Skeletal muscle satellite cell (primary cell): ENCODE data around the gene NDUFB6. TPM values are rescaled to one million over a fixed set of nuclear protein-coding genes. Genes with fewer than 3 reads are reported as not detected.
"Not testable (repeated sequence)": the region's sequence is repeated elsewhere in the genome, so short reads cannot be mapped to it uniquely, and the experiment has no call there.

Experiments used
- H3K27me3 ChIP-seq: 2 replicates; pipeline ENCODE4 v1.7.0; 2013; ENCODE audit warnings: low read length; ENCODE audit not compliant: control insufficient read depth, insufficient read depth
- H3K36me3 ChIP-seq: 2 replicates; pipeline ENCODE4 v1.7.0; 2013; ENCODE audit warnings: mild to moderate bottlenecking, control low read depth, low read length; ENCODE audit not compliant: insufficient read depth
- H3K4me1 ChIP-seq: 2 replicates; pipeline ENCODE4 v1.7.0; 2013; ENCODE audit warnings: low read length; ENCODE audit not compliant: control insufficient read depth, insufficient read depth
- H3K4me2 ChIP-seq: 2 replicates; pipeline ENCODE4 v1.7.0; 2013; ENCODE audit warnings: mild to moderate bottlenecking, low read length
- H3K4me3 ChIP-seq: 2 replicates; pipeline ENCODE4 v1.7.0; 2013; ENCODE audit warnings: low read length
- H3K9ac ChIP-seq: 2 replicates; pipeline ENCODE4 v1.7.0; 2013; ENCODE audit warnings: mild to moderate bottlenecking, low read depth, low read length, moderate library complexity
- H3K9me3 ChIP-seq: replicated peaks from 2 replicates; pipeline ENCODE4 v1.7.0; 2013; ENCODE audit warnings: mild to moderate bottlenecking, control low read depth, low read length
- total RNA-seq: library from RNA; depleted of rRNA; stranded (reverse); fragments of >200 nt; gene quantifications from 2 replicates; pipeline ENCODE4 v1.2.3, GENCODE V29; 2012; rRNA removed

The NDUFB6 gene
- 46.5 and 52.2 TPM in 2 replicates for total RNA-seq

DNA sequence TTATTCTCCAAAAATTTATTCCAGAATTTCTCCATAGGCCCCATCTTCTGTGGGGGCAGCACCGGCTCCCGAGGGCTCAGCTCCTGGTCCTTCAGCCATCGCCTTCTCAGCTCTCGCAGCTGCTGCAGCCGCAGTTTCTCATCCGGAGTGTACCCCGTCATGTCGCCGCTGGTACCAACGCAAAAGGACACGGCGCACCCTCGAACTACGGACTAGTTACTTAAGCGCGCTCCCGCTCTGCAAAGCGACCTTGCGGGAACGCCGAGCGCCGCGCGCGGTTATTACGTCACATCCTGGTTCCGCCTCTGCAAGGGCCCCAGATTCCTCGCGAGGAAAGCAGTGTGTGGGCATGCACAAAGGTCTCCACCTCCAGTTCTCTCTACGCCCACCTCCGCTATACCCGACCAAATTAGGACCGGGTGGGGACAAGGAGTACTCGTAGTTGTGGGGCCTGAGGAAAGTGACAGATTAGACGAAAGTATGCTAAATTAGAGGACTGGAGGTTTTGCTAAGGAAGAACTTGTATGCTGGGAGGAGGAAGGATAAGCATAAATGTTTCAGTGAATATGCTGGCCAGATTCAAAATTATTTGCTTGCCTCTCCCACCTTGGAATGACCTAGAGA is at the start of gene NDUFB6:
TSS of gene NDUFB6 (minus strand) at position 260 of the 624 bp plus-strand sequence. CDS start at position 161, 99 bp downstream.
- peaks cover 16% of the 10 kb centered on the region for H3K4me1 ChIP-seq
- peak within 1 kb of the TSS; percentile 88 for H3K9ac ChIP-seq
- H3K36me3 ChIP-seq: peaks cover 4% of the 10 kb centered on the region
- no peaks in the 10 kb centered on the region for H3K27me3 ChIP-seq
- H3K4me2 ChIP-seq: peak within 1 kb of the TSS; percentile 92
- peak within 1 kb of the TSS; percentile 92 for H3K4me3 ChIP-seq
- H3K9me3 ChIP-seq: no peaks in the 10 kb centered on the region

GRCh38 chr9:32618261-32618660 is 45.3 kb upstream of the NDUFB6 start:
- Histone ChIP-seq H3K4me3 (no peak overlapping the region), H3K4me2 (no peak overlapping the region), H3K27me3 (peaks cover 10% of the 10 kb centered on the region), H3K9ac (no peak overlapping the region), H3K36me3 (no peaks in the 10 kb centered on the region), H3K4me1 (no peaks in the 10 kb centered on the region), H3K9me3 (no peaks in the 10 kb centered on the region)

DNA sequence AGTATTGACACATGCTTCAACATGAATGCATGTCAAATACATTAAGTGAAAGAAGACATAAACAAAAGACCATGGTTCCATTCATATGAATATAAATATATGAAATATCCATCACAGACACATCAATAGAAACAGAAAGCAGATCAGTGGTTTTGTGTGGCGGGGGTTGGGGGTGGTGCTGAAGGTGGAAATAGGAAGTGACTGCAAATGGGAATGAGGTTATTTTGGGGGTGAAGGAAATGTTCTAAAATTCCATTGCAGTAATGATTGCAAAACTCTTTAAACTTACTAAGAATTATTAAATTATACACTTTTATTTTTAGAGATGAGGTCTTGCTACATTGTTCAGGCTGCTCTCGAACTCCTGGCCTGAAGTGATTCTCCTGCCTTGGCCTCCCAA is 33.9 kb upstream of the NDUFB6 start:
- Histone ChIP-seq H3K27me3 (peaks cover 4% of the 10 kb centered on the region), H3K4me2 (no peak overlapping the region), H3K4me3 (no peak overlapping the region), H3K36me3 (no peaks in the 10 kb centered on the region), H3K9ac (no peak overlapping the region), H3K4me1 (no peaks in the 10 kb centered on the region), H3K9me3 (no peaks in the 10 kb centered on the region)

GRCh38 chr9:32603914-32604852 is 31.2 kb upstream of the NDUFB6 start:
- Histone ChIP-seq H3K4me3 (no peak overlapping the region), H3K9me3 (no peaks in the 10 kb centered on the region), H3K36me3 (no peaks in the 10 kb centered on the region), H3K9ac (no peak overlapping the region), H3K27me3 (peaks cover 19% of the 10 kb centered on the region), H3K4me2 (no peak overlapping the region), H3K4me1 (no peaks in the 10 kb centered on the region)

GRCh38 chr9:32599021-32599420 is 26.1 kb upstream of the NDUFB6 start:
- not testable (repeated sequence) for H3K9me3 ChIP-seq, H3K4me2 ChIP-seq, H3K36me3 ChIP-seq, H3K4me1 ChIP-seq, H3K9ac ChIP-seq, H3K4me3 ChIP-seq
- H3K27me3 ChIP-seq: peaks cover 22% of the 10 kb centered on the region

DNA sequence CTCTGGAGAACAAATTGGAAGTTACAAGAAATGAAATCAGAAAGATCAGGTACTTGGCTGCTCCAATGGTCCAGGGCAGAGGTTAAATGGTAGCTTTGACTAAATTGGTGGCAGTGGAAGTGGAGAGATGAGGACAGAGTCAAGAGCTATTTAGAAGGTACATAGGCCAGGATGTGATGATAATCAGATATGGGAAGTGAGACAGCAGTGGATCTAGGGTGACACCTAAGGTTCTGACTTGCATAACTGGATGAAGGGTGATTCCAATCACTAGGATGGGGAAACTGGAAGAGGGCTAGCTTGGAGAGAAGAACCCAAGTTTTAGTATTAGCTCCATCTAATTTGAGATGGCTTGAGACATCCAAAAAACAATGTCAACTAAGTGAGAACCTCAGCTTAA is 24.0 kb upstream of the NDUFB6 start:
- no peak overlapping the region for H3K4me3 ChIP-seq
- peaks cover 20% of the 10 kb centered on the region for H3K27me3 ChIP-seq
- no peak overlapping the region for H3K9ac ChIP-seq
- no peak overlapping the region for H3K4me2 ChIP-seq
- H3K4me1 ChIP-seq: no peaks in the 10 kb centered on the region
- H3K36me3 ChIP-seq: no peaks in the 10 kb centered on the region
- H3K9me3 ChIP-seq: no peaks in the 10 kb centered on the region

GRCh38 chr9:32596096-32596865 is 23.3 kb upstream of the NDUFB6 start:
- Histone ChIP-seq H3K9me3 (no peaks in the 10 kb centered on the region), H3K4me3 (no peak overlapping the region), H3K36me3 (no peaks in the 10 kb centered on the region), H3K4me1 (no peaks in the 10 kb centered on the region), H3K27me3 (peaks cover 15% of the 10 kb centered on the region), H3K4me2 (no peak overlapping the region), H3K9ac (no peak overlapping the region)

GRCh38 chr9:32590898-32591297 is 17.9 kb upstream of the NDUFB6 start:
- Histone ChIP-seq H3K27me3 (no peaks in the 10 kb centered on the region), H3K9ac (no peak overlapping the region), H3K4me2 (no peak overlapping the region)

DNA sequence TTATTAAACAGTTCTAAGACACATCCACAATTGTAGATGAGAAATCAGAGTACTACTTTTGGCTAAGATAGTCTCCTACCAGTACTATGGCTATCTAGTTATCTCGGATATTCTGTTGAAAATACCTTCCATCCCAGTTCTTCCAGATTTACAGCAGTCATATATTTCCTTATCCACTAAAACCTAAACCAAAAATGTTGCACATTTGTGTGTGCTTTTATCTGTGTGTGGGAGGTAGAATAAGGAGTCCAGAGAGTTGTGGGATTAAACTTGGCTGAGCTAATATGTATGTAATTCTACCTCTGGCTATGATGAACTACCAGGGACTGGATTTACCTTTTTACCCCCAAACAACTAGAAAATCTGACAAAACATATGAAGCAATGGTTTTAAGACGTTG is 17.5 kb upstream of the NDUFB6 start:
- Histone ChIP-seq H3K4me1 (no peaks in the 10 kb centered on the region), H3K27me3 (no peaks in the 10 kb centered on the region), H3K4me3 (no peak overlapping the region), H3K4me2 (no peak overlapping the region), H3K36me3 (no peaks in the 10 kb centered on the region), H3K9ac (no peak overlapping the region), H3K9me3 (no peaks in the 10 kb centered on the region)

More at GRCh38 chr9:32590898-32591297, 17.9 kb upstream of the NDUFB6 start:
- Histone ChIP-seq H3K4me3 (no peak overlapping the region), H3K4me1 (no peaks in the 10 kb centered on the region), H3K9me3 (no peaks in the 10 kb centered on the region), H3K36me3 (no peaks in the 10 kb centered on the region)

DNA sequence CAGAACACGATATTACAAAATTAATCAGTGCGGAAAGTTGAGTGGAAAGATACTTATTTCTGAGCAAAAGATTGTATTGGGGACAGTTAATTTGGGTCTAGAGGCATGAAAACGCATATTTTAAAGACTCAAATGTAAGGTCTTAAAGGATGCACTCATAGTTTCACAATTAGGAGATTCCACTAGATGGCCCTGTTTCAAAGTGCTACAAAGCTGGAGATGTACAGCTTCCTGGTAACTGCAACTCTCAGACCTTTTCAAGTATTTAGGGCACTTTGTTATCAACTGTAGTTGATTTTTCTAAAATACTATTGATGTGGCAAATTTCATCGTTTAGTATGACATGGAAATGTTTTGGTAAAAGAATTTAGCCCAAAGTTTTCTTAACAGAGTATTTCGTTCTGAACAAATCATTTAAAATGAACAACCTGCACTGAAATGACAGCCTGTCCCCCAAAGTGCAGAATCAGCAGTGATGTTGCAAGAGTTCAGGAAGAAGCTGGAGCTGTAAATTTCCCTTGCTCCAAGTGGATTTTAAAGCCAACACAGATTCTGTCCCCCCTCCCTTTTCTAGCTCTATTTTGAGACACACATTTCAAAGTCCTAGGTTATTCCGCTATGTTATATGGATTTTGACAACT is 16.2 kb upstream of the NDUFB6 start:
- H3K27me3 ChIP-seq: no peaks in the 10 kb centered on the region
- H3K9me3 ChIP-seq: no peaks in the 10 kb centered on the region
- H3K4me2 ChIP-seq: no peak overlapping the region
- H3K4me3 ChIP-seq: no peak overlapping the region
- no peaks in the 10 kb centered on the region for H3K4me1 ChIP-seq
- no peak overlapping the region for H3K9ac ChIP-seq
- no peaks in the 10 kb centered on the region for H3K36me3 ChIP-seq

GRCh38 chr9:32587901-32588300 is 14.9 kb upstream of the NDUFB6 start:
- Histone ChIP-seq H3K36me3 (no peaks in the 10 kb centered on the region), H3K27me3 (no peaks in the 10 kb centered on the region), H3K9me3 (no peaks in the 10 kb centered on the region), H3K4me3 (no peak overlapping the region), H3K4me2 (no peak overlapping the region), H3K9ac (no peak overlapping the region), H3K4me1 (no peaks in the 10 kb centered on the region)
